ENCODE measurements around the gene SYTL3.

DNA sequence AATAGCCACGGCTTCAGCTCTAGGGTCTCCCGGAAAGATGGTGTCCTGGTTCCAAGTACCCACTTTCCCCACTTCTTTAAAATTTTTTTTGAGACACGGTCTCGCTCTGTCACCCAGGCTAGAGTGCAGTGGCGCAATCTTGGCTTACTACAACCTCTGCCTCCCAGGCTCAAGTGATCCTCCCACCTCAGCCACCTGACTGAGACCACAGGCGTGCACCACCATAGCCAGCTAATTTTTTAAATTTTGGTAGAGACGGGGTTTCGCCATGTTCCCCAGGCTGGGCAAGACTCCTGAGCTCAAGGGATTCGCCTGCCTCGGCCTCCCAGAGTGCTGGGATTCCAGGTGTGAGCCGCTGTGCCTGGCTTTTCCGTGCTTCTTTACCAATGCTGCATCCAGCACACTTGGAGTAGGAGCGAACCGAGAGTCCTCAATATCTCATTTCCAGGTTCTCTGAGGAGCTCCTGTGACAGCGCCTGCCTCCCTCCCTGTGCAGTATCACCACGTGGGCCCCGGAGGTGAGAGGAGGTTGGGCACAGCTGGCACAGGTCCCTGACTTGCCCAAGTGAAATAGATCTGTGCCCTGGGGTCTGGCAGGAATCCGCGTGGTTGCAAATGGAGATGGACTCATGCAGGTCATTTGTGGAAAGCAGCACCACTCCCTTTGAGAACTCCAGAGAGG, 132.0 kb downstream of the SYTL3 start:
- TF ChIP-seq, protein P1, sequence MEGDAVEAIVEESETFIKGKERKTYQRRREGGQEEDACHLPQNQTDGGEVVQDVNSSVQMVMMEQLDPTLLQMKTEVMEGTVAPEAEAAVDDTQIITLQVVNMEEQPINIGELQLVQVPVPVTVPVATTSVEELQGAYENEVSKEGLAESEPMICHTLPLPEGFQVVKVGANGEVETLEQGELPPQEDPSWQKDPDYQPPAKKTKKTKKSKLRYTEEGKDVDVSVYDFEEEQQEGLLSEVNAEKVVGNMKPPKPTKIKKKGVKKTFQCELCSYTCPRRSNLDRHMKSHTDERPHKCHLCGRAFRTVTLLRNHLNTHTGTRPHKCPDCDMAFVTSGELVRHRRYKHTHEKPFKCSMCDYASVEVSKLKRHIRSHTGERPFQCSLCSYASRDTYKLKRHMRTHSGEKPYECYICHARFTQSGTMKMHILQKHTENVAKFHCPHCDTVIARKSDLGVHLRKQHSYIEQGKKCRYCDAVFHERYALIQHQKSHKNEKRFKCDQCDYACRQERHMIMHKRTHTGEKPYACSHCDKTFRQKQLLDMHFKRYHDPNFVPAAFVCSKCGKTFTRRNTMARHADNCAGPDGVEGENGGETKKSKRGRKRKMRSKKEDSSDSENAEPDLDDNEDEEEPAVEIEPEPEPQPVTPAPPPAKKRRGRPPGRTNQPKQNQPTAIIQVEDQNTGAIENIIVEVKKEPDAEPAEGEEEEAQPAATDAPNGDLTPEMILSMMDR (IDR thresholded peaks at IDR 0.05 in 4 of 5, conservative IDR thresholded peaks at IDR 0.05 in 1 of 5) = no peak
- TF ChIP-seq POLR2A (IDR thresholded peaks at IDR 0.05) = no peak

Measured in gastrocnemius medialis (tissue), 4 donors.